A549 (cell line): ENCODE data around the gene MORN1.

Source experiments
- BHLHE40 ChIP-seq: IDR thresholded peaks from 2 replicates; pipeline ENCODE4 v1.6.1; 2012; ENCODE audit warnings: low read depth, low read length, inconsistent platforms
- CEBPB ChIP-seq, 2 experiments: fragments of >200 bp in 1 of 2; sonication (Bioruptor Twin) in 1 of 2; formaldehyde crosslinking in 1 of 2; IDR thresholded peaks; 2 replicates each; pipeline ENCODE4 v1.6.1; 2012 to 2016
- CHD2 ChIP-seq: fragments of 150-350 bp; IDR thresholded peaks from 2 replicates; pipeline ENCODE4 v1.6.1; 2014; ENCODE audit warnings: low read length; ENCODE audit not compliant: partially characterized antibody
- CHD4 ChIP-seq: fragments of 200-600 bp; sonication (generic); IDR thresholded peaks from 2 replicates; pipeline ENCODE4 v1.6.1; 2016; ENCODE audit warnings: antibody characterized with exemption, mild to moderate bottlenecking, borderline replicate concordance
- POLR2A ChIP-seq: IDR thresholded peaks from 2 replicates; pipeline ENCODE4 v1.6.1; 2012; ENCODE audit warnings: mild to moderate bottlenecking, low read length
- RAD21 ChIP-seq, 2 experiments: fragments of >200 bp in 1 of 2; sonication (Bioruptor Twin) in 1 of 2; formaldehyde crosslinking in 1 of 2; IDR thresholded peaks in 1 of 2; conservative IDR thresholded peaks in 1 of 2; 2 replicates in 1 of 2; 3 replicates in 1 of 2; pipeline ENCODE4 v1.6.1; 2012 to 2018; ENCODE audit warnings: inconsistent platforms in 1 of 2
- RFX5 ChIP-seq: fragments of 450-650 bp; IDR thresholded peaks from 2 replicates; pipeline ENCODE4 v1.7.1; 2014; ENCODE audit warnings: antibody characterized with exemption, mild to moderate bottlenecking, moderate library complexity
- TF ChIP-seq, protein P1 (sequence below): fragments of >200 bp; sonication (Bioruptor Twin); formaldehyde crosslinking; IDR thresholded peaks from 3 replicates; pipeline ENCODE4 v1.5.1; 2016
- TF ChIP-seq, protein P2 (sequence below): IDR thresholded peaks from 2 replicates; pipeline ENCODE4 v1.6.1; 2012
- TF ChIP-seq, protein P3 (sequence below): fragments of 200-600 bp; sonication (generic); IDR thresholded peaks from 2 replicates; pipeline ENCODE4 v1.6.1; 2016; ENCODE audit warnings: antibody characterized with exemption, mild to moderate bottlenecking, moderate library complexity

DNA sequence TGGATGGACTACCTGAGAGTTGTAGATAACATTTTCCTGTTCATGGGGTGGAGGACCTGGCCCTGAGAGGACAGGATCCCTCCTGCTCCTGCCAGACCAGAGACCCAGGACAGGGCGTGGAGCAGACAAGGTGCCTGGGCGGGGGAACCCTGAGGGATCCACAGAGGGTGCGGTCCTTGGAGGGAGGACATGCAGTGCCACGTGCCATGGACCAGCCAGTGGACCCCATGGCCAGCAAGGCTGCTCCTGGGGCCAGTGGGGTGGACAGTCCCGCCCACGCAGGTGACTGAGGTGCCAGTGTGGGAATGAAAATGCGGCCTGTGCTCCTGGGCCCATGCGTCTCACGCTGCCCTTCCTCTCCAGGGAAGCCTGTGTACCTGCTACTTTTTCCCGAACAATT, 3.9 kb upstream of the MORN1 start:
- TF ChIP-seq POLR2A (no peak), CEBPB (IDR thresholded peaks at IDR 0.05) (no peak), BHLHE40 (no peak), RAD21 (conservative IDR thresholded peaks at IDR 0.05 in 1 of 2, IDR thresholded peaks at IDR 0.05 in 1 of 2) (no peak), CHD2 (no peak), RFX5 (no peak), CHD4 (no peak)
- TF ChIP-seq, protein P1, sequence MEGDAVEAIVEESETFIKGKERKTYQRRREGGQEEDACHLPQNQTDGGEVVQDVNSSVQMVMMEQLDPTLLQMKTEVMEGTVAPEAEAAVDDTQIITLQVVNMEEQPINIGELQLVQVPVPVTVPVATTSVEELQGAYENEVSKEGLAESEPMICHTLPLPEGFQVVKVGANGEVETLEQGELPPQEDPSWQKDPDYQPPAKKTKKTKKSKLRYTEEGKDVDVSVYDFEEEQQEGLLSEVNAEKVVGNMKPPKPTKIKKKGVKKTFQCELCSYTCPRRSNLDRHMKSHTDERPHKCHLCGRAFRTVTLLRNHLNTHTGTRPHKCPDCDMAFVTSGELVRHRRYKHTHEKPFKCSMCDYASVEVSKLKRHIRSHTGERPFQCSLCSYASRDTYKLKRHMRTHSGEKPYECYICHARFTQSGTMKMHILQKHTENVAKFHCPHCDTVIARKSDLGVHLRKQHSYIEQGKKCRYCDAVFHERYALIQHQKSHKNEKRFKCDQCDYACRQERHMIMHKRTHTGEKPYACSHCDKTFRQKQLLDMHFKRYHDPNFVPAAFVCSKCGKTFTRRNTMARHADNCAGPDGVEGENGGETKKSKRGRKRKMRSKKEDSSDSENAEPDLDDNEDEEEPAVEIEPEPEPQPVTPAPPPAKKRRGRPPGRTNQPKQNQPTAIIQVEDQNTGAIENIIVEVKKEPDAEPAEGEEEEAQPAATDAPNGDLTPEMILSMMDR, result no peak
- TF ChIP-seq, protein P2, sequence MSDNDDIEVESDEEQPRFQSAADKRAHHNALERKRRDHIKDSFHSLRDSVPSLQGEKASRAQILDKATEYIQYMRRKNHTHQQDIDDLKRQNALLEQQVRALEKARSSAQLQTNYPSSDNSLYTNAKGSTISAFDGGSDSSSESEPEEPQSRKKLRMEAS, result no peak
- TF ChIP-seq, protein P3, sequence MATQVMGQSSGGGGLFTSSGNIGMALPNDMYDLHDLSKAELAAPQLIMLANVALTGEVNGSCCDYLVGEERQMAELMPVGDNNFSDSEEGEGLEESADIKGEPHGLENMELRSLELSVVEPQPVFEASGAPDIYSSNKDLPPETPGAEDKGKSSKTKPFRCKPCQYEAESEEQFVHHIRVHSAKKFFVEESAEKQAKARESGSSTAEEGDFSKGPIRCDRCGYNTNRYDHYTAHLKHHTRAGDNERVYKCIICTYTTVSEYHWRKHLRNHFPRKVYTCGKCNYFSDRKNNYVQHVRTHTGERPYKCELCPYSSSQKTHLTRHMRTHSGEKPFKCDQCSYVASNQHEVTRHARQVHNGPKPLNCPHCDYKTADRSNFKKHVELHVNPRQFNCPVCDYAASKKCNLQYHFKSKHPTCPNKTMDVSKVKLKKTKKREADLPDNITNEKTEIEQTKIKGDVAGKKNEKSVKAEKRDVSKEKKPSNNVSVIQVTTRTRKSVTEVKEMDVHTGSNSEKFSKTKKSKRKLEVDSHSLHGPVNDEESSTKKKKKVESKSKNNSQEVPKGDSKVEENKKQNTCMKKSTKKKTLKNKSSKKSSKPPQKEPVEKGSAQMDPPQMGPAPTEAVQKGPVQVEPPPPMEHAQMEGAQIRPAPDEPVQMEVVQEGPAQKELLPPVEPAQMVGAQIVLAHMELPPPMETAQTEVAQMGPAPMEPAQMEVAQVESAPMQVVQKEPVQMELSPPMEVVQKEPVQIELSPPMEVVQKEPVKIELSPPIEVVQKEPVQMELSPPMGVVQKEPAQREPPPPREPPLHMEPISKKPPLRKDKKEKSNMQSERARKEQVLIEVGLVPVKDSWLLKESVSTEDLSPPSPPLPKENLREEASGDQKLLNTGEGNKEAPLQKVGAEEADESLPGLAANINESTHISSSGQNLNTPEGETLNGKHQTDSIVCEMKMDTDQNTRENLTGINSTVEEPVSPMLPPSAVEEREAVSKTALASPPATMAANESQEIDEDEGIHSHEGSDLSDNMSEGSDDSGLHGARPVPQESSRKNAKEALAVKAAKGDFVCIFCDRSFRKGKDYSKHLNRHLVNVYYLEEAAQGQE, result no peak
